Parathyroid adenoma (tissue), 2 donors: ENCODE data around the gene CLCN5.

ENCODE experiments used
- H2AFZ ChIP-seq: fragments of 300-600 bp; sonication (generic); one replicate; pipeline ENCODE4 v1.7.0; 2017; ENCODE audit warnings: antibody characterized with exemption, mild to moderate bottlenecking
- H3K27ac ChIP-seq: fragments of 300-600 bp; sonication (generic); one replicate; pipeline ENCODE4 v1.7.0; 2017
- H3K27me3 ChIP-seq: fragments of 300-600 bp; sonication (generic); one replicate; pipeline ENCODE4 v1.7.0; 2017; ENCODE audit warnings: low read length; ENCODE audit not compliant: control insufficient read depth, insufficient read depth
- H3K36me3 ChIP-seq: fragments of 300-600 bp; sonication (generic); one replicate; pipeline ENCODE4 v1.7.0; 2017; ENCODE audit warnings: low read length; ENCODE audit not compliant: control insufficient read depth, insufficient read depth
- H3K4me1 ChIP-seq: fragments of 300-600 bp; sonication (generic); one replicate; pipeline ENCODE4 v1.7.0; 2017; ENCODE audit warnings: control low read depth
- H3K4me2 ChIP-seq: fragments of 300-600 bp; sonication (generic); one replicate; pipeline ENCODE4 v1.7.0; 2017; ENCODE audit warnings: low read length
- H3K4me3 ChIP-seq: fragments of 300-600 bp; sonication (generic); one replicate; pipeline ENCODE4 v1.7.0; 2017; ENCODE audit warnings: low read depth, low read length
- H3K79me2 ChIP-seq: fragments of 300-600 bp; sonication (generic); one replicate; pipeline ENCODE4 v1.7.0; 2017; ENCODE audit warnings: control low read depth
- H3K9ac ChIP-seq: fragments of 300-600 bp; sonication (generic); one replicate; pipeline ENCODE4 v1.7.0; 2017; ENCODE audit warnings: mild to moderate bottlenecking
- H3K9me3 ChIP-seq: fragments of 300-600 bp; sonication (generic); one replicate; pipeline ENCODE4 v1.7.0; 2017; ENCODE audit warnings: low read length; ENCODE audit not compliant: control insufficient read depth
- TF ChIP-seq, protein P1 (sequence below): fragments of 300-600 bp; sonication (generic); IDR thresholded peaks from one replicate; pipeline ENCODE4 v1.7.0; 2017; ENCODE audit warnings: antibody characterized with exemption, mild to moderate bottlenecking
- donor health status: primary hyperparathyroidism.

Gene CLCN5

DNA sequence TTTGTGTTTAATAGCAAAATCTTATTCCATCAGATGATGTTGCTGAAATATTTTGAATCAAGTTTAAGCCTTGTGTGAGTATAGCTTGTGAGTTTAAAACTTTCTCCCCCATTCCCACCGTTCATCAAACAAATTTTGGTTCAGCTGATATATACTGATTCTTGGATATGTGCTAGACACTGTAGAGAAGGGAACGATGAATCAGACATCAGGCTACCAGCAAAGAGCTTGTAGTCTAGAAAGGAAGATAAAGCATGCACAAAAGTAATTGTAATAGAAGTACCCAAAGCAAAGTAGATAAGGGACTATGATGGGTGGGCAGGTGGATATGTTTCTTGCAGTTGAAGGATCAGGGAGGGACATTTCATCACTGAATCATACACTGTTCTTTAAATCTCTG is 146.5 kb downstream of the CLCN5 start:
- Histone ChIP-seq H3K4me2 (no peak overlapping the region), H3K36me3 (no peaks in the 10 kb centered on the region), H3K27me3 (no peaks in the 10 kb centered on the region), H3K9ac (no peak overlapping the region), H3K4me3 (no peak overlapping the region), H3K27ac (no peak overlapping the region), H3K4me1 (no peaks in the 10 kb centered on the region), H2AFZ (no peak overlapping the region), H3K79me2 (no peaks in the 10 kb centered on the region), H3K9me3 (no peaks in the 10 kb centered on the region)
- TF ChIP-seq, protein P1, sequence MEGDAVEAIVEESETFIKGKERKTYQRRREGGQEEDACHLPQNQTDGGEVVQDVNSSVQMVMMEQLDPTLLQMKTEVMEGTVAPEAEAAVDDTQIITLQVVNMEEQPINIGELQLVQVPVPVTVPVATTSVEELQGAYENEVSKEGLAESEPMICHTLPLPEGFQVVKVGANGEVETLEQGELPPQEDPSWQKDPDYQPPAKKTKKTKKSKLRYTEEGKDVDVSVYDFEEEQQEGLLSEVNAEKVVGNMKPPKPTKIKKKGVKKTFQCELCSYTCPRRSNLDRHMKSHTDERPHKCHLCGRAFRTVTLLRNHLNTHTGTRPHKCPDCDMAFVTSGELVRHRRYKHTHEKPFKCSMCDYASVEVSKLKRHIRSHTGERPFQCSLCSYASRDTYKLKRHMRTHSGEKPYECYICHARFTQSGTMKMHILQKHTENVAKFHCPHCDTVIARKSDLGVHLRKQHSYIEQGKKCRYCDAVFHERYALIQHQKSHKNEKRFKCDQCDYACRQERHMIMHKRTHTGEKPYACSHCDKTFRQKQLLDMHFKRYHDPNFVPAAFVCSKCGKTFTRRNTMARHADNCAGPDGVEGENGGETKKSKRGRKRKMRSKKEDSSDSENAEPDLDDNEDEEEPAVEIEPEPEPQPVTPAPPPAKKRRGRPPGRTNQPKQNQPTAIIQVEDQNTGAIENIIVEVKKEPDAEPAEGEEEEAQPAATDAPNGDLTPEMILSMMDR = no peak

DNA sequence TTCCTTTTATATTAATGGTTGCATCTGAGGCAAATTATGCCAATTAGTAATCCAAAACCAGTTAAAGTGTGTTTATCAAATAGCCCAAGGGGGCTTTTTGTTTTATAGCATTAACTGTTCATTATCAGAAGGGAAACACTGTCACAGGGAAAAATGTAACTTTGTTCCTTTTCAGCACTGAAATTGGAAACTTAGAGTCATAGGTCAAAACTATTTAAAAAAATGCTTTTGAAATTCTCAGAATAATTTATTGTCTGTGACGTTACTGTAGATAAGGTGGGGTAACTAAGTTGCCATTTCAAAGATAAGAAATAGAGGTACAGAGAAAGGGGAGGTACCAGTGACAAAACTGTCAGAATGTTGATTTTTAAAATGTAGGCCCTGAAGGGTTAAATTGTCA is 149.1 kb downstream of the CLCN5 start:
- Histone ChIP-seq H3K27ac (no peak overlapping the region), H2AFZ (no peak overlapping the region), H3K36me3 (no peaks in the 10 kb centered on the region), H3K9me3 (no peaks in the 10 kb centered on the region), H3K4me1 (no peaks in the 10 kb centered on the region), H3K4me2 (no peak overlapping the region), H3K27me3 (no peaks in the 10 kb centered on the region), H3K79me2 (no peaks in the 10 kb centered on the region), H3K9ac (no peak overlapping the region), H3K4me3 (no peak overlapping the region)
- TF ChIP-seq, protein P1 = no peak

DNA sequence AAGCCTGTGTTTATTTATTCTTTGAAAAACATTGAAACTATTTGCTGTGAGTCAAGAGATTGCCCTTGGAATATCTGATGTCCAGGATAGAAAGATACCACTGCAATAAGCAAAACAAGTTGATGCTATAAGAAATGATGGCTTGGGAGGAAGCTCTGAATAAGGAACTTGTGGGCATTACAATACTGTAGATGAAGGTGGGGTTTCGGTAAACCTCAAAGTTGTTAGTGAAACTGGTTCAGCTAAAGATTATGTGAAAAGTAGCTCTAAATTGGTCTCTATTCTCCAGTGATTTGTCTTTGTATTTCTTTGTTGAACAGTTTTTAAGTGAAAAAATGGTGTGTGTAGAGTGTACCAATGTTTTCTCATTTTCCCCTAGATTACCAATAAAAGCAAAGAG is 149.7 kb downstream of the CLCN5 start:
- Histone ChIP-seq H3K36me3 (no peaks in the 10 kb centered on the region), H3K4me1 (no peaks in the 10 kb centered on the region), H3K4me2 (no peak overlapping the region), H3K27ac (no peak overlapping the region), H3K4me3 (no peak overlapping the region), H3K27me3 (no peaks in the 10 kb centered on the region), H3K79me2 (no peaks in the 10 kb centered on the region), H3K9me3 (no peaks in the 10 kb centered on the region), H2AFZ (no peak overlapping the region), H3K9ac (no peak overlapping the region)
- TF ChIP-seq, protein P1 = no peak

DNA sequence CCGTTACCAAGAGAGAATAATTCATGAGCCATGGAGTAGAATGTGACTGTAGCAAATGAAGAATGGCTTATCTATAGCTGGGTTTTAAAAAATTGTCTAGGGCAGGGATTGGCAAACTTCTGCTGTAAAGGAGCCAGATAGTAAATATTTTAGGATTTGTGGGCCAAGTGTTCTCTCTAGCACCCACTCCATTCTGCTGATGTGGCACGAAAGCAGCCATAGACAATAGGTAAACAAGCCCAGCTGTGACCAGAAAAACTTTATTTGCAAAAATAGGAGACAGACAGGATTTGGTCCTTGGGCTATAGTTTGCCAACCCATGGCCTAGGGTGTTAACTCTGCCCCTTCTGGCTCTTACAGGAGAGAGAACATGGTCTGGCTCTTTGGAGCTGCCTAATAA is 151.2 kb downstream of the CLCN5 start:
- Histone ChIP-seq H3K9me3 (no peaks in the 10 kb centered on the region), H3K4me3 (no peak overlapping the region), H2AFZ (no peak overlapping the region), H3K4me1 (no peaks in the 10 kb centered on the region), H3K27me3 (no peaks in the 10 kb centered on the region), H3K79me2 (no peaks in the 10 kb centered on the region), H3K27ac (no peak overlapping the region), H3K4me2 (no peak overlapping the region), H3K9ac (no peak overlapping the region), H3K36me3 (no peaks in the 10 kb centered on the region)
- TF ChIP-seq, protein P1 = no peak

DNA sequence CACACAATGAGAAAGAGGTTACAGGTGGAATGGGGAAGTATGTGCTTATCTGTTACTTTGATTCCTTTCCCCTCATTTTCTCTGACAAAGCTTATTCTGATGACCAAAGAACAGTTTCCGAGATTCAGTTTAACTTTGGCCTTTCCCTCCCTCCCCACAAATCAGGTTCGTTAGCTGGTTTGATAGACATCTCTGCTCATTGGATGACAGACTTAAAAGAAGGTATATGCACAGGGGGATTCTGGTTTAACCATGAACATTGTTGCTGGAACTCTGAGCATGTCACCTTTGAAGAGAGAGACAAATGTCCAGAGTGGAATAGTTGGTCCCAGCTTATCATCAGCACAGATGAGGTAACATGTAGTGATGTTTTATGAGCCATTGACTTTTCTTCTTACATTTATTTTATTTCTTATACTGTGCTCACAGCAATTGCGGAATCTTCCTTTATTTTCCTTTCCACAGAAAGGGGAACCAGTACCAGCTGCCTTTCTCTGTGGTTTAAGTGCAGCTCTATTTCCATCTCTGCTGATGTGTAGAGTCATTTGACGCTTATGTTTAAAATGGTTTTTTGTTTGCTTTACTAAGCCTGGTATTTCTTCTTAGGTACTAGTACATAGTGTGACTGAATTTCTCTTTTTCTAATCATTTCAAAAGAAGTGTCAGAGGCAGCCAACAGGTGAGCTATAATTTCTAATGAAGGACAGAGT is 153.4 kb downstream of the CLCN5 start:
- H3K4me1 ChIP-seq = no peaks in the 10 kb centered on the region
- H2AFZ ChIP-seq = no peak overlapping the region
- H3K79me2 ChIP-seq = no peaks in the 10 kb centered on the region
- H3K27me3 ChIP-seq = no peaks in the 10 kb centered on the region
- H3K27ac ChIP-seq = no peak overlapping the region
- no peaks in the 10 kb centered on the region for H3K36me3 ChIP-seq
- H3K4me3 ChIP-seq = no peak overlapping the region
- no peak overlapping the region for H3K4me2 ChIP-seq
- TF ChIP-seq, protein P1 = no peak
- no peak overlapping the region for H3K9ac ChIP-seq
- no peaks in the 10 kb centered on the region for H3K9me3 ChIP-seq
